Measurements from ENCODE around the gene HS6ST2. TPM values are rescaled to one million over a fixed set of nuclear protein-coding genes. Genes with fewer than 3 reads are reported as not detected.

The HS6ST2 gene
- total and polyA plus RNA-seq, 9 of the 15 experiments (the other 6 are each of a cell fraction or from before 2014, with no cell fraction given), result not detected

- Histone ChIP-seq H3K9me1 (ENCODE audit: control insufficient read depth, insufficient read depth, low read length) (no peaks in the 10 kb centered on the region), H3K27ac (ENCODE audit: extremely low read depth, low read depth, low read length) (no peak overlapping the region), H3K4me1 (replicated peaks in 1 of 2; ENCODE audit: control insufficient read depth in 2 of 2, insufficient read depth in 2 of 2, low read length in 2 of 2) (no peaks in the 10 kb centered on the region), H3K79me2 (ENCODE audit: control insufficient read depth, insufficient read depth, low read length) (no peaks in the 10 kb centered on the region), H3K27me3 (ENCODE audit: control insufficient read depth in 2 of 2, insufficient read depth in 2 of 2, low read length in 2 of 2) (no peaks in the 10 kb centered on the region), H3K36me3 (ENCODE audit: control insufficient read depth, insufficient read depth, low read length) (no peaks in the 10 kb centered on the region), H3K9me3 (replicated peaks; ENCODE audit: control insufficient read depth, insufficient read depth, low read depth, low read length) (no peaks in the 10 kb centered on the region), H4K20me1 (replicated peaks; ENCODE audit: control insufficient read depth, insufficient read depth, low read length) (no peaks in the 10 kb centered on the region), H3K4me2 (ENCODE audit: insufficient read depth, low read length) (no peak overlapping the region), H3K4me3 (no peak overlapping the region), H3K9ac (ENCODE audit: insufficient read depth in 1 of 2, low read depth in 2 of 2, low read length in 2 of 2) (no peak overlapping the region), H2AFZ (ENCODE audit: low read depth, low read length) (no peak overlapping the region)
- intact Hi-C loops (cut with micrococcal nuclease) (no loop called here), in situ Hi-C loops (cut with MboI) (no loop called here)
- ChIA-PET POLR2A (no interaction called here), CTCF (ENCODE audit: low intra/inter-chr PET ratio) (no interaction called here)
- no peak for ATAC-seq
- no peak for DNase-seq (ENCODE audit: extremely low read depth in 1 of 4, low spot score in 3 of 4)
- BruUV-seq (replicated peaks), result no TSS peak
- FAIRE-seq, result no peak
- 0% methylated on average over 5 of the region's 5 CpGs for WGBS (ENCODE audit: insufficient coverage, low coverage, missing lambda C conversion rate)
- TF ChIP-seq ZBTB8A (IDR thresholded peaks at IDR 0.05; ENCODE audit: partially characterized antibody) (no peak), ZNF589 (CRISPR knock-in tag; IDR thresholded peaks at IDR 0.05; ENCODE audit: low read depth) (no peak), ZNF282 (CRISPR knock-in tag; IDR thresholded peaks at IDR 0.05) (no peak), SLC30A9 (CRISPR knock-in tag; IDR thresholded peaks at IDR 0.05) (no peak), NCOR1 (IDR thresholded peaks at IDR 0.05) (no peak), RBFOX2 (IDR thresholded peaks at IDR 0.05; ENCODE audit: low read depth, low read length) (no peak), HSF4 (CRISPR knock-in tag; IDR thresholded peaks at IDR 0.05; ENCODE audit: borderline replicate concordance) (no peak), ZNF644 (tag; IDR thresholded peaks at IDR 0.05; ENCODE audit: low read depth) (no peak), SRSF7 (optimal IDR thresholded peaks at IDR 0.05; ENCODE audit: low read depth, low read length) (no peak), HDGF (IDR thresholded peaks at IDR 0.05) (no peak), MYBL2 (IDR thresholded peaks at IDR 0.05; ENCODE audit: low read depth) (no peak), MYBL2 (CRISPR knock-in tag; IDR thresholded peaks at IDR 0.05; ENCODE audit: borderline replicate concordance) (no peak)
- TF ChIP-seq, protein P1, sequence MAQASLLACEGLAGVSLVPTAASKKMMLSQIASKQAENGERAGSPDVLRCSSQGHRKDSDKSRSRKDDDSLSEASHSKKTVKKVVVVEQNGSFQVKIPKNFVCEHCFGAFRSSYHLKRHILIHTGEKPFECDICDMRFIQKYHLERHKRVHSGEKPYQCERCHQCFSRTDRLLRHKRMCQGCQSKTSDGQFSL (CRISPR knock-in tag; IDR thresholded peaks at IDR 0.05), result no peak
- TF ChIP-seq, protein P1 (tag; IDR thresholded peaks at IDR 0.05), result no peak
Observed at GRCh38 chrX:132810964-132811712, 147.3 kb downstream of the HS6ST2 start.

Data from K562 (cell line).